GM23338 (cell line): ENCODE measurements around the gene ARF1. TPM values are rescaled to one million over a fixed set of nuclear protein-coding genes. Genes with fewer than 3 reads are reported as not detected.

Source experiments
- ATAC-seq: fragments of 200-7000 bp; cut with Tn5 transposase; 3 replicates; pipeline ENCODE4 v1.9.1; 2020
- DNase-seq: peaks from one replicate; pipeline ENCODE4 v3.0.0-alpha.2; 2015; ENCODE audit warnings: low spot score
- H2AFZ ChIP-seq: fragments of 200-600 bp; sonication (generic); 2 replicates; pipeline ENCODE4 v1.8.0; 2016; ENCODE audit warnings: antibody characterized with exemption, mild to moderate bottlenecking, moderate library complexity
- H3F3A ChIP-seq: fragments of 200-600 bp; sonication (generic); replicated peaks from 2 replicates; pipeline ENCODE4 v1.8.0; 2017; ENCODE audit warnings: antibody characterized with exemption, mixed run types, low read depth
- H3K27ac ChIP-seq: fragments of 200-600 bp; sonication (generic); 2 replicates; pipeline ENCODE4 v1.6.1; 2016; ENCODE audit warnings: low read depth
- H3K27me3 ChIP-seq: fragments of 200-600 bp; sonication (generic); 2 replicates; pipeline ENCODE4 v1.8.0; 2016; ENCODE audit warnings: mild to moderate bottlenecking, mixed run types, moderate library complexity; ENCODE audit not compliant: insufficient read depth
- H3K36me3 ChIP-seq: fragments of 200-600 bp; sonication (generic); 2 replicates; pipeline ENCODE4 v1.8.0; 2016; ENCODE audit warnings: mild to moderate bottlenecking; ENCODE audit not compliant: insufficient read depth
- H3K4me1 ChIP-seq: fragments of 200-600 bp; sonication (generic); 2 replicates; pipeline ENCODE4 v1.8.0; 2016; ENCODE audit warnings: mild to moderate bottlenecking, moderate library complexity; ENCODE audit not compliant: insufficient read depth
- H3K4me2 ChIP-seq: fragments of 200-600 bp; sonication (generic); 2 replicates; pipeline ENCODE4 v1.7.1; 2017; ENCODE audit warnings: mixed run types
- H3K4me3 ChIP-seq: fragments of 200-600 bp; sonication (generic); 2 replicates; pipeline ENCODE4 v1.6.1; 2016; ENCODE audit warnings: mixed run types
- H3K79me2 ChIP-seq: fragments of 200-600 bp; sonication (generic); replicated peaks from 2 replicates; pipeline ENCODE4 v1.8.0; 2017; ENCODE audit warnings: mild to moderate bottlenecking; ENCODE audit not compliant: insufficient read depth
- H3K9me2 ChIP-seq: fragments of 200-600 bp; sonication (generic); 2 replicates; pipeline ENCODE4 v1.8.0; 2017; ENCODE audit not compliant: insufficient read depth
- H4K20me1 ChIP-seq: fragments of 200-600 bp; sonication (generic); replicated peaks from 2 replicates; pipeline ENCODE4 v1.8.0; 2017; ENCODE audit warnings: mild to moderate bottlenecking; ENCODE audit not compliant: insufficient read depth
- H3K27ac Mint-ChIP-seq: 2 replicates; pipeline ENCODE4 v1.8.0; 2020; ENCODE audit warnings: inconsistent platforms, mild to moderate bottlenecking, moderate library complexity, mixed read lengths
- H3K27me3 Mint-ChIP-seq: 3 replicates; pipeline ENCODE4 v1.8.0; 2022; ENCODE audit warnings: low read depth, mild to moderate bottlenecking, moderate library complexity, mixed read lengths, inconsistent platforms; ENCODE audit not compliant: insufficient read depth, poor library complexity
- H3K36me3 Mint-ChIP-seq: 3 replicates; pipeline ENCODE4 v1.8.0; 2021; ENCODE audit warnings: low read depth, mild to moderate bottlenecking, inconsistent platforms, moderate library complexity, mixed read lengths
- H3K4me1 Mint-ChIP-seq: 3 replicates; pipeline ENCODE4 v1.8.0; 2020; ENCODE audit warnings: mild to moderate bottlenecking, inconsistent platforms, mixed read lengths
- H3K4me3 Mint-ChIP-seq: 3 replicates; pipeline ENCODE4 v1.8.0; 2021; ENCODE audit warnings: moderate library complexity, mild to moderate bottlenecking, inconsistent platforms, mixed read lengths
- H3K9me3 Mint-ChIP-seq: 3 replicates; pipeline ENCODE4 v1.8.0; 2020; ENCODE audit warnings: moderate library complexity, mild to moderate bottlenecking, inconsistent platforms, mixed read lengths
- CREB1 ChIP-seq: fragments of 250-450 bp; sonication (Bioruptor Pico); IDR thresholded peaks from 2 replicates; pipeline ENCODE4 v1.5.0; 2020; ENCODE audit warnings: low read depth, mild to moderate bottlenecking, moderate library complexity
- EZH2phosphoT487 ChIP-seq: fragments of 200-600 bp; sonication (generic); IDR thresholded peaks from one replicate; pipeline ENCODE4 v1.8.1; 2018; ENCODE audit warnings: antibody characterized with exemption; ENCODE audit not compliant: unreplicated experiment
- NANOG ChIP-seq: IDR thresholded peaks from 2 replicates; pipeline ENCODE4 v1.6.1; 2016; ENCODE audit warnings: antibody characterized with exemption, borderline replicate concordance
- STAT1 ChIP-seq: IDR thresholded peaks from one replicate; pipeline ENCODE4 v1.6.1; 2016; ENCODE audit warnings: antibody characterized with exemption; ENCODE audit not compliant: unreplicated experiment
- ZNF331 ChIP-seq: fragments of 250-450 bp; sonication (Bioruptor Pico); IDR thresholded peaks from 2 replicates; pipeline ENCODE4 v1.5.0; 2020; ENCODE audit warnings: low read depth, mild to moderate bottlenecking, moderate library complexity
- ZNF462 ChIP-seq: fragments of 250-450 bp; sonication (Bioruptor Pico); IDR thresholded peaks from 2 replicates; pipeline ENCODE4 v1.5.0; 2020; ENCODE audit warnings: mild to moderate bottlenecking, moderate library complexity
- polyA plus RNA-seq: library from polyadenylated mRNA; unstranded; fragments of >200 nt; fragmentation: Nextera tagmentation; extraction: Ambion mirVana; gene quantifications from 2 replicates; pipeline ENCODE4 v1.2.1, GENCODE V29; 2016
- total RNA-seq: library from RNA; depleted of rRNA; stranded (reverse); fragments of >200 nt; shearing (Covaris generic); gene quantifications from 2 replicates; pipeline ENCODE4 v1.2.3, GENCODE V29; 2014

The ARF1 gene
- total and polyA plus RNA-seq, 2 experiments from 2014 or later, result 210 to 306 TPM

- TF ChIP-seq EZH2phosphoT487 (no peak), CREB1 (CRISPR knock-in tag) (no peak), STAT1 (no peak), ZNF331 (CRISPR knock-in tag) (no peak)
- ATAC-seq (peak; percentile 56), DNase-seq (peak; percentile 60)
- Histone ChIP-seq H3K79me2 (peaks cover 39% of the 10 kb centered on the region), H3F3A (no peaks in the 10 kb centered on the region), H3K9me2 (no peaks in the 10 kb centered on the region), H3K27ac (no peak overlapping the region), H4K20me1 (peaks cover 35% of the 10 kb centered on the region), H3K4me2 (peak overlapping the region; percentile 90), H3K4me3 (peak overlapping the region; percentile 93), H3K36me3 (no peaks in the 10 kb centered on the region), H2AFZ (0 out of 2 replicates have a peak overlapping the region, but pooled peaks have one; percentile 66), H3K4me1 (peaks cover 28% of the 10 kb centered on the region), H3K27me3 (peaks cover 51% of the 10 kb centered on the region)
- Mint-ChIP-seq H3K27ac (no peak overlapping the region), H3K36me3 (peaks cover 13% of the 10 kb centered on the region; the same call in 2 of the 3 replicates), H3K4me1 (peaks cover 29% of the 10 kb centered on the region), H3K9me3 (no peaks in the 10 kb centered on the region), H3K4me3 (peak overlapping the region; percentile 73), H3K27me3 (peaks cover 41% of the 10 kb centered on the region)
Observed at GRCh38 chr1:228081578-228082213, 812 bp upstream of the ARF1 start.

GRCh38 chr1:228082918-228083870, 686 bp downstream of the ARF1 start:
- Histone ChIP-seq H3K27ac (no peak overlapping the region), H3K79me2 (peaks cover 54% of the 10 kb centered on the region), H2AFZ (no peak overlapping the region), H3K36me3 (no peaks in the 10 kb centered on the region), H3K9me2 (no peaks in the 10 kb centered on the region), H3F3A (no peaks in the 10 kb centered on the region), H3K4me1 (peaks cover 28% of the 10 kb centered on the region), H4K20me1 (peaks cover 50% of the 10 kb centered on the region), H3K27me3 (peaks cover 36% of the 10 kb centered on the region), H3K4me2 (peak overlapping the region; percentile 99), H3K4me3 (peak overlapping the region; percentile 93)
- Mint-ChIP-seq H3K4me1 (peaks cover 36% of the 10 kb centered on the region), H3K4me3 (peak overlapping the region; percentile 98), H3K27ac (peak overlapping the region; percentile 98), H3K36me3 (peaks cover 19% of the 10 kb centered on the region; the same call in 2 of the 3 replicates), H3K27me3 (peaks cover 26% of the 10 kb centered on the region), H3K9me3 (no peaks in the 10 kb centered on the region)
- peak; percentile 40 for DNase-seq
- ATAC-seq, result peak; percentile 7; the same call in 2 of the 3 replicates
- TF ChIP-seq NANOG (no peak), ZNF462 (CRISPR knock-in tag) (no peak)
